HepG2 (cell line): ENCODE measurements around the gene NEU4. TPM values are rescaled to one million over a fixed set of nuclear protein-coding genes. Genes with fewer than 3 reads are reported as not detected.

Experiments used
- CCAR2 ChIP-seq: fragments of 200-400 bp; formaldehyde crosslinking; optimal IDR thresholded peaks from 2 replicates; pipeline ENCODE3; 2018; ENCODE audit warnings: low read depth, mild to moderate bottlenecking, low read length, moderate library complexity
- ELF3 ChIP-seq: IDR thresholded peaks from 2 replicates; pipeline ENCODE4 v1.6.1; 2016; ENCODE audit warnings: missing genetic modification reagents, missing compliant biosample characterization
- FOXP4 ChIP-seq: sonication (generic); formaldehyde crosslinking; IDR thresholded peaks from 2 replicates; pipeline ENCODE4 v1.4.0; 2020; ENCODE audit warnings: missing genetic modification reagents
- GABPB1 ChIP-seq: IDR thresholded peaks from 2 replicates; pipeline ENCODE4 v1.6.1; 2016; ENCODE audit warnings: mild to moderate bottlenecking, missing genetic modification reagents, moderate library complexity, missing compliant biosample characterization
- NFYB ChIP-seq: sonication (generic); formaldehyde crosslinking; IDR thresholded peaks from 2 replicates; pipeline ENCODE4 v1.4.0; 2020; ENCODE audit warnings: missing genetic modification reagents
- NRL ChIP-seq: sonication (generic); formaldehyde crosslinking; IDR thresholded peaks from 2 replicates; pipeline ENCODE4 v1.5.0; 2020; ENCODE audit warnings: missing genetic modification reagents, mild to moderate bottlenecking, moderate library complexity, borderline replicate concordance
- SNAPC2 ChIP-seq: sonication (generic); formaldehyde crosslinking; IDR thresholded peaks from 2 replicates; pipeline ENCODE4 v1.8.1; 2022; ENCODE audit warnings: mild to moderate bottlenecking, missing genetic modification reagents
- TAF15 ChIP-seq: fragments of 200-400 bp; formaldehyde crosslinking; IDR thresholded peaks from one replicate; pipeline ENCODE4 v1.6.1; 2018; ENCODE audit warnings: mild to moderate bottlenecking, low read depth, low read length; ENCODE audit not compliant: poor library complexity, severe bottlenecking
- TBX3 ChIP-seq: fragments of 450-650 bp; IDR thresholded peaks from 2 replicates; pipeline ENCODE4 v1.6.1; 2017; ENCODE audit warnings: antibody characterized with exemption, mild to moderate bottlenecking, inconsistent platforms, borderline replicate concordance
- ZFP36L2 ChIP-seq: sonication (generic); formaldehyde crosslinking; IDR thresholded peaks from 2 replicates; pipeline ENCODE4 v1.4.0; 2020; ENCODE audit warnings: missing genetic modification reagents
- ZNF503 ChIP-seq: sonication (generic); formaldehyde crosslinking; IDR thresholded peaks from 2 replicates; pipeline ENCODE4 v1.4.0; 2020; ENCODE audit warnings: missing genetic modification reagents
- ZNF577 ChIP-seq: sonication (generic); formaldehyde crosslinking; IDR thresholded peaks from 2 replicates; pipeline ENCODE4 v1.4.0; 2020; ENCODE audit warnings: mild to moderate bottlenecking, low read depth, missing genetic modification reagents, borderline replicate concordance
- polyA plus RNA-seq, 8 experiments: library from polyadenylated mRNA; depleted of rRNA in 3 of 8; stranded (reverse) in 7 of 8; unstranded in 1 of 8; fragments of >200 nt; fragmentation: Illumina TruSeq in 4 of 8; extraction: Trizol in 4 of 8; gene quantifications; 2 replicates each; pipeline versions ENCODE4 v1.2.1 to v1.2.3, GENCODE V29; 2011 to 2016; ENCODE audit warnings: low read depth in 4 of 8, missing spikeins in 1 of 8, mixed read lengths in 1 of 8; ENCODE audit not compliant: insufficient read depth in 1 of 8
- total RNA-seq, 5 experiments: library from RNA; depleted of rRNA; stranded (reverse); fragments of >200 nt; fragmentation: Illumina TruSeq; extraction: Trizol; gene quantifications; 2 replicates each; pipeline ENCODE4 v1.2.3, GENCODE V29; 2016; ENCODE audit warnings: low read depth in 1 of 5
- TF ChIP-seq, protein P1 (sequence below): sonication (generic); formaldehyde crosslinking; IDR thresholded peaks from 2 replicates; pipeline ENCODE4 v1.4.0; 2020; ENCODE audit warnings: missing genetic modification reagents, borderline replicate concordance
- TF ChIP-seq, protein P2 (sequence below), 2 experiments: sonication (generic) in 1 of 2; formaldehyde crosslinking in 1 of 2; IDR thresholded peaks; 2 replicates each; pipeline versions ENCODE4 v1.4.0 to v1.6.1; 2016 to 2020; ENCODE audit warnings: borderline replicate concordance in 1 of 2, low read depth in 1 of 2, mild to moderate bottlenecking in 1 of 2, missing genetic modification reagents in 1 of 2
- TF ChIP-seq, protein P3 (sequence below): sonication (generic); formaldehyde crosslinking; IDR thresholded peaks from 2 replicates; pipeline ENCODE4 v1.4.0; 2020; ENCODE audit warnings: missing genetic modification reagents

NEU4 gene
- total and polyA plus RNA-seq, 2 of the 13 experiments (the other 11 are each of a cell fraction or from before 2014, with no cell fraction given): 53.5 to 107 TPM

DNA sequence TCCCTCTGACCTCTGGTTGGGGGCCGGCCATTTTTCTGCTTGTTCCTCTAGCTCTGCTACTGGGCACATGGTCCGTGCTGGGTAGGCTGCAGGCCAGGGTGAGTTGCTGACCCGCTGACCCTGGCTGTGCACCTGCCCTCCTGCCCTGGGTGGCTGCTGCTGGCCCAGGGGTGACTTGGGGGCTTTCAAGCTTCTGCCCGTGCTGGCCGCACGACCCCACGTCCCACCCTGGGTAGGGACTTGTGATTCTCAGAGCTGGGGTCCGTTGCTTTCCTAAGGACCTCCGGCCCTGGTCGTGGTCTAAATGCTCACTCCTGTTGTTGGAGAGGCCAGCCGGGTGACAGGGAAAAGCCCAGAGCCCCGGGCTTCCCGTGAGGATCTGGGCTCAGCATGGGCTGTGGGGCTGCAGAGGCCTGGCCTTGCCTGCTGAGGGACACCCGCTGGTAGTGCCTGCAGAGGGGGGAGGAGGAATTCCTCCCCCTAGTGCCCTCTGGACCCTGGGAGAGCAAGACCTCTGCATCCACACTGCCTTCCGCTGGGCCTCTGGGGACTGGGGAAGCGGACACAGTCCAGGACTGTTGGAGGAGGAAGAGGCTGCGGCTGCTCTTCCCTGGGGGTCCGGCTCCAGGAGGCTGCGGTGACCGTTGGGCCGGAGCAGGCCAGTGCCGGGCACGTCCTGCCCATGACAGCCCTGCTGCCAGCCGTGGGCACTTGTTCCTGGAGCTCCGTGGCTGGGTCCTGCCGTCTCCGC lies 38.6 kb upstream of the NEU4 start (continued):
- peak; percentile 76 for TF ChIP-seq FOXP4
- TF ChIP-seq TBX3: peak; percentile 56; the same call in 1 of the 2 replicates
- peak; percentile 70 for TF ChIP-seq CCAR2
- TF ChIP-seq NRL: peak; percentile 86
- peak; percentile 83 for TF ChIP-seq ZNF503
- TF ChIP-seq, protein P1, sequence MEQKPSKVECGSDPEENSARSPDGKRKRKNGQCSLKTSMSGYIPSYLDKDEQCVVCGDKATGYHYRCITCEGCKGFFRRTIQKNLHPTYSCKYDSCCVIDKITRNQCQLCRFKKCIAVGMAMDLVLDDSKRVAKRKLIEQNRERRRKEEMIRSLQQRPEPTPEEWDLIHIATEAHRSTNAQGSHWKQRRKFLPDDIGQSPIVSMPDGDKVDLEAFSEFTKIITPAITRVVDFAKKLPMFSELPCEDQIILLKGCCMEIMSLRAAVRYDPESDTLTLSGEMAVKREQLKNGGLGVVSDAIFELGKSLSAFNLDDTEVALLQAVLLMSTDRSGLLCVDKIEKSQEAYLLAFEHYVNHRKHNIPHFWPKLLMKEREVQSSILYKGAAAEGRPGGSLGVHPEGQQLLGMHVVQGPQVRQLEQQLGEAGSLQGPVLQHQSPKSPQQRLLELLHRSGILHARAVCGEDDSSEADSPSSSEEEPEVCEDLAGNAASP (CRISPR knock-in tag): peak; percentile 91
- peak; percentile 83; the same call in 1 of the 2 replicates for TF ChIP-seq SNAPC2
- peak; percentile 94 for TF ChIP-seq ELF3 (CRISPR knock-in tag)
- TF ChIP-seq ZFP36L2 (CRISPR knock-in tag): 0 out of 2 replicates have a peak, but pooled peaks have one; percentile 89
- TF ChIP-seq NFYB (CRISPR knock-in tag): 0 out of 2 replicates have a peak, but pooled peaks have one; percentile 17
- no peak for TF ChIP-seq TAF15
- TF ChIP-seq, protein P2, sequence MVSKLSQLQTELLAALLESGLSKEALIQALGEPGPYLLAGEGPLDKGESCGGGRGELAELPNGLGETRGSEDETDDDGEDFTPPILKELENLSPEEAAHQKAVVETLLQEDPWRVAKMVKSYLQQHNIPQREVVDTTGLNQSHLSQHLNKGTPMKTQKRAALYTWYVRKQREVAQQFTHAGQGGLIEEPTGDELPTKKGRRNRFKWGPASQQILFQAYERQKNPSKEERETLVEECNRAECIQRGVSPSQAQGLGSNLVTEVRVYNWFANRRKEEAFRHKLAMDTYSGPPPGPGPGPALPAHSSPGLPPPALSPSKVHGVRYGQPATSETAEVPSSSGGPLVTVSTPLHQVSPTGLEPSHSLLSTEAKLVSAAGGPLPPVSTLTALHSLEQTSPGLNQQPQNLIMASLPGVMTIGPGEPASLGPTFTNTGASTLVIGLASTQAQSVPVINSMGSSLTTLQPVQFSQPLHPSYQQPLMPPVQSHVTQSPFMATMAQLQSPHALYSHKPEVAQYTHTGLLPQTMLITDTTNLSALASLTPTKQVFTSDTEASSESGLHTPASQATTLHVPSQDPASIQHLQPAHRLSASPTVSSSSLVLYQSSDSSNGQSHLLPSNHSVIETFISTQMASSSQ (IDR thresholded peaks at IDR 0.05; ENCODE audit: low read depth): 0 out of 2 replicates have a peak, but pooled peaks have one; percentile 20
- TF ChIP-seq, protein P2 (CRISPR knock-in tag; IDR thresholded peaks at IDR 0.05; ENCODE audit: borderline replicate concordance): peak; percentile 64; the same call in 1 of the 2 replicates
- peak; percentile 74 for TF ChIP-seq GABPB1 (CRISPR knock-in tag)
- TF ChIP-seq ZNF577 (CRISPR knock-in tag): no peak
- TF ChIP-seq, protein P3, sequence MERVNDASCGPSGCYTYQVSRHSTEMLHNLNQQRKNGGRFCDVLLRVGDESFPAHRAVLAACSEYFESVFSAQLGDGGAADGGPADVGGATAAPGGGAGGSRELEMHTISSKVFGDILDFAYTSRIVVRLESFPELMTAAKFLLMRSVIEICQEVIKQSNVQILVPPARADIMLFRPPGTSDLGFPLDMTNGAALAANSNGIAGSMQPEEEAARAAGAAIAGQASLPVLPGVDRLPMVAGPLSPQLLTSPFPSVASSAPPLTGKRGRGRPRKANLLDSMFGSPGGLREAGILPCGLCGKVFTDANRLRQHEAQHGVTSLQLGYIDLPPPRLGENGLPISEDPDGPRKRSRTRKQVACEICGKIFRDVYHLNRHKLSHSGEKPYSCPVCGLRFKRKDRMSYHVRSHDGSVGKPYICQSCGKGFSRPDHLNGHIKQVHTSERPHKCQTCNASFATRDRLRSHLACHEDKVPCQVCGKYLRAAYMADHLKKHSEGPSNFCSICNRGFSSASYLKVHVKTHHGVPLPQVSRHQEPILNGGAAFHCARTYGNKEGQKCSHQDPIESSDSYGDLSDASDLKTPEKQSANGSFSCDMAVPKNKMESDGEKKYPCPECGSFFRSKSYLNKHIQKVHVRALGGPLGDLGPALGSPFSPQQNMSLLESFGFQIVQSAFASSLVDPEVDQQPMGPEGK (CRISPR knock-in tag): peak; percentile 100
